GM18526 (cell line): Measurements from ENCODE around the gene PDE8A.

Experiments used
- POLR2A ChIP-seq: IDR thresholded peaks from 3 replicates; pipeline ENCODE4 v1.6.1; 2011; ENCODE audit not compliant: insufficient read length; ENCODE audit errors: extremely low read depth

The PDE8A gene

DNA sequence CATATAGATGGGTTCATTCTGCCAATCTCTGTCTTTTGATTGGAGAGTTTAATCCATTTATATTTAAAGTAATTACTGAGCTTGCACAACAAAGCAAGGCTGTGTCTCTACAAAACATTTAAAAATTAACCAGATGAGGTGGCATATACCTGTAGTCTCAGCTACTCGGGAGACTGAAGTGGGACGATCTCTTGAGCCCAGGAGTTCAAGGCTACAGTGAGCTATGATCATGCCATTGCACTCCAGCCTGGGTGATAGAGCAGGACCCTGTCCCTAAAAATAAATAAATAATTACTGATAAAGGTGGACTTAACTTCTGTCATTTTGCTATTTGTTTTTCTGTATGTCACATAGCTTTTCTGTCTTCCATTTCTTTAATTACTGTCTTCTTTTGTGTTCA is 78.1 kb downstream of the PDE8A start:
- no peak for TF ChIP-seq POLR2A

GRCh38 chr15:85062560-85062959 is 80.9 kb downstream of the PDE8A start:
- no peak for TF ChIP-seq POLR2A

- no peak for TF ChIP-seq POLR2A
These were observed 81.4 kb downstream of the PDE8A start for GRCh38 chr15:85063088-85063487.

- no peak for TF ChIP-seq POLR2A
These were observed 81.9 kb downstream of the PDE8A start for GRCh38 chr15:85063522-85064079.

DNA sequence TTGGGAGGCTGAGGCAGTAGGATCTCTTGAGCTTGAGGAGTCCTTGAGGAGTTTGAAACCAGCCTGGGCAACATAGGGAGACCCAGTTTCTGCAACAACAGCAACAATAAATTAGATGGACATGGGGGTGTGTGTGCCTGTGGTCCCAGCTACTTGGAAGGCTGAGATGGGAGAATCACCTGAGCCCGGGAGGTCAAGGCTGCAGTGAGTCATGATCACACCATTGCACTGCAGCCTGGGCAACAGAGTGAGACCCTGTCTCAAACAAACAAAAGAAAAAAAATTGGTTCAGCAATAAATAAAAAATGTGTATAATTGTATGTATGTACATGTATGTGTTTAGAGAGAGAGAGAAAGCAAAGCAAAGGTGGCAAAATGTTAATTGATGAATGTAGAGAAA is 83.1 kb downstream of the PDE8A start:
- TF ChIP-seq POLR2A: no peak

DNA sequence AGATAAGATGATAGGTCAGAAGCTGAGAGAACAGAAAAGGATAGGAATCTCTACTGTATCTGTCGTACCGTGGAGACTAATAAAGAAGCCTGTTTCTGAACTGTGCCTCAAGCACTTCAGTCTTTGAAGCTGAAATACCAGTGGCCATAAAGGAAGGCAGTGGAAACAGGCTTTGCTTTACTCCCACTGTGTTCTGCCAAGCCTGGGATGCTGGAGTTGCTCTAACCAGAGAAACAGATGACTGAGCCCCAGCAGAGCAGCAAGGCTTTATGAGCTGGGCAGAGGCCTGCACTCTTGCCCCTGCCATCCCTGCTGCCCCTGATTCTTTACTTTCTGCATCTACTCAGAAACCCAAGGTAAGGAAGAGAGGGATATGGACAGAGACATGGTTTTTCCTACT is 89.4 kb downstream of the PDE8A start:
- no peak for TF ChIP-seq POLR2A

GRCh38 chr15:85071504-85071903 is 89.8 kb downstream of the PDE8A start:
- TF ChIP-seq POLR2A: no peak

DNA sequence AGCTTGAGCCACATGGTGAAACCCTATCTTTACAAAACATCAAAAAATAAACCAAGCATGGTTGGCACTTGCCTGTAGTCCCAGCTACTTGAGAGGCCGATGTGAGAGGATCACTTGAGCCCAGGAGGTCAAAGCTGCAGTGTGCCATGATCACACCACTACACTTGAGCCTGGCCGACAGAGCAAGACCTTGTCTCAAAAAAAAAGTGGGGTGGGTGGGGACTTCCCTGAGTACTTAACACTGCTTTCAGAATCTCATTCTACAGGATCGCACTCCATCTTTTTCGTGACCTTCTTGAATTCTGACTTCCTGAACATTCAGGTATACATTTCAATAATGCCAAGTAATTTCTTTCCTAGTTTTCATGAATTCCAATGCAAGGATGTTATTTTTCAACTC is 91.3 kb downstream of the PDE8A start:
- TF ChIP-seq POLR2A: no peak

- TF ChIP-seq POLR2A: no peak
These were observed 92.0 kb downstream of the PDE8A start for GRCh38 chr15:85073556-85074194.

GRCh38 chr15:85086855-85087254 is 105.2 kb downstream of the PDE8A start:
- TF ChIP-seq POLR2A: no peak

DNA sequence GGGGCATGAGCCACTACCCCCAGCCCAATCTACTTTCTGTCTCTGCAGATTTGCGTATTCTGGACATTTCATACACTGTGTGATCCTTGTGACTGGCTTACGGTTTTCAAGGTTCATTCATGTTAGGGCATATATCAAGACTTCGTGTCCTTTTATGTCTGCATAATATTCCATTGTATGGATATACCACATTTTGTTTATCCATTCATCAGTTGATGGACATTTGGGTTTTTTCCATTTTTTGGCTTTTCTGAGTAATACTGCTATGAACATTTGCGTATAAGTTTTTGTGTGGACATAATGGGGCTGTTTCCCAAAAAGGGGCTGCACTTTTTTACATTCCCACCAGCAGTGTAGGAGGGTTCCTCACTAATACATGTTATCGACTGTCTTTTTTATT is 106.6 kb downstream of the PDE8A start:
- TF ChIP-seq POLR2A: no peak

DNA sequence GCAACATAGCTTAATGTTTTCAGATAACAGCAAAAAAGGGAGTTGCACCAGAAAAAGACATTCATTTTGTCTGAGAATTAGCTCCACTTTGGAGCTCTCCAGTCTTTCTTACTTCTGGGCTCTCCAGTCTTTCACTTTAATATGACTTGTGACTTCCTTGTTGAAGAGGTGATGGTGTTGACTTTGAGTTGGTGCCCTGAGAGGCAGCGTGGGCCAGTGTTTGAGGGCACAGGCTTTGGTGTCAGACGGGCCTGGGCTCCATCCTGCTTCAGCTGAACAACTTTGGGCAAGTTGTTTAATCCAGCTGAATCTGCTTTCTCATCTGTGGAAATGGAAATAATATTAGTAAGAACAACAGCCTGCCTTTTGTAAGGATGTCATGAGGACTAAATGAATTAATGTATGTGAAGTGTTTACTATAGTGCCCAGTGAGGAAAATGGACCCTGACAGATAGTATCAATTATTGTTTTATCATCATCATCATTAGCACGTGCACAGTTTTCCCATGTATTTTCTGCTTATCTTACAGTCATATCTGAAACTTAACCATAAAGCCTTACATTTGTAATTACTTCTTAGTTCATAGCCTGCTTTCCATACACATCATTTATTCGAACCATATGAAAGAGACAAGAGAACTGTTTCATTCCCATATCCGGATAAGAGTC is 108.4 kb downstream of the PDE8A start:
- no peak for TF ChIP-seq POLR2A

- TF ChIP-seq POLR2A: no peak
These were observed 110.3 kb downstream of the PDE8A start for GRCh38 chr15:85091990-85092389.

DNA sequence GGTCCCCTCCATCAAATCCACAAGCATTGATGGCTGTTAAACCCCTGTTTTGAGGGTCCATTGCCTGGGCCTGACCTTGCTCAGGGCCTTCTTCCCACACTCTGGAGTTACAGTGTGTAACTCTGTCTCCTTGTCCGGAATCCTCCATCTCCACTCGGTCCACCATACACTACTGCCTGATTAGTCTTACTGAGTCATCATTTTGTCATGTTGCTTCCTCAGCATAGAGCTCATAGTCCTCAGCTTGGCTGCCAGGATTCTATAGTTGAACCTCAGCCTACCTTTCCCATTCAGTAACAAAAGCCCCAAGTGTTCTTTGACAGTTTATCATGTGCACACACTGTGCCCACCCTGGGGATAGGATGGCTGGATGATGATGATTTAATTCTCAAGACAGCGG is 113.0 kb downstream of the PDE8A start:
- TF ChIP-seq POLR2A: no peak

DNA sequence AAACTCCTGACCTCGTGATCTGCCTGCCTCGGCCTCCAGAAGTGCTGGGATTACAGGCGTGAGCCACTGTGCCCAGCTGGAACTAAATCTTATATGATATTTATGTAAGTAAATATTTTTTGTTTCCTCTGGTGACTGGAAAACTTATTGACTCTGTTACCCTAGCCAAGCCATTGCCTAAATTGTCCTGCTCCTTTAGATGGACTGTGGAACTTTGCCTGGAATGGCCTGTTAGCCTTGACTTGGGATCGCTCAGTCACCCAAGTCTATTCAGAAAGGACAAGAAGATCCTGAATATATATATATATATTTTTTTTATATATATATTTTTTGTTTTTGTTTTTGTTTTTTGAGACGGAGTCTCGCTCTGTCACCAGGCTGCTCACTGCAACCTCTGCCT is 113.9 kb downstream of the PDE8A start:
- TF ChIP-seq POLR2A: no peak

DNA sequence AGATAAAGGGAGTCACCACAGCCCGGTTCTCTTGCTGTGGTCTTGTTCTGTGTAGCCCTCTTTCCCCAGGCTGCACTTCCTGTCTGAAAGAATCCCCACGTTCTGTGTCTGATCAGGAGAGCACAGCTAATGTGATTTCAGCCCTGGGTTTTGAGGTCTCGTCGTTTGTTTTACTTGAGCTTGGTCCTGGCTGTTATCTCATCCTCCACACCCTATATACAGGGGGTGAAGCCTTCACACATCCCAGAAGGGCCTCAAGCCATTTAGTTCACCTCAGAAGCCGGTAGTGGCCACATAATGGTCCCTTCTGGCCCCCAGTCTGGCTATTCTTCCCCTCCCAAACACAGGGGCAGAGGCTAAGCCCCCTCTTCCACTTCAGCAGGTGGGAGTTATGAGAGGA is 115.6 kb downstream of the PDE8A start:
- TF ChIP-seq POLR2A: no peak

GRCh38 chr15:85097725-85098124 is 116.1 kb downstream of the PDE8A start:
- TF ChIP-seq POLR2A: no peak

GRCh38 chr15:85099195-85099803 is 117.6 kb downstream of the PDE8A start:
- TF ChIP-seq POLR2A: no peak
